Mesothelial cell of epicardium (in vitro differentiated cells): ENCODE results near the gene ADAMTS12. TPM values are rescaled to one million over a fixed set of nuclear protein-coding genes. Genes with fewer than 3 reads are reported as not detected.
A peak's percentile ranks its signal among the peaks of the same experiment; 100 is the strongest.

Source experiments
- DNase-seq, 2 experiments: peaks; one replicate each; pipeline ENCODE4 v3.0.0; 2021; ENCODE audit warnings: low spot score in 2 of 2; ENCODE audit not compliant: unreplicated experiment in 2 of 2
- H3K27ac Mint-ChIP-seq: 2 replicates; pipeline ENCODE4 v1.8.0; 2021; ENCODE audit warnings: mixed read lengths
- H3K27me3 Mint-ChIP-seq: 2 replicates; pipeline ENCODE4 v1.8.0; 2021; ENCODE audit warnings: low read depth, mixed read lengths
- H3K36me3 Mint-ChIP-seq: 2 replicates; pipeline ENCODE4 v1.8.0; 2021; ENCODE audit warnings: mixed read lengths
- H3K4me1 Mint-ChIP-seq: 2 replicates; pipeline ENCODE4 v1.8.0; 2021; ENCODE audit warnings: mixed read lengths
- H3K4me3 Mint-ChIP-seq: 2 replicates; pipeline ENCODE4 v1.8.0; 2021; ENCODE audit warnings: mild to moderate bottlenecking, moderate library complexity, mixed read lengths
- H3K9me3 Mint-ChIP-seq: 2 replicates; pipeline ENCODE4 v1.8.0; 2021; ENCODE audit warnings: mixed read lengths
- total RNA-seq: library from RNA; stranded (reverse); gene quantifications from 3 replicates; pipeline ENCODE4 v1.2.1, GENCODE V29; 2021
- TF ChIP-seq, protein P1 (sequence below): fragments of 200-600 bp; sonication (generic); IDR thresholded peaks from one replicate; pipeline ENCODE4 v1.5.0; 2021; ENCODE audit warnings: antibody characterized with exemption; ENCODE audit not compliant: unreplicated experiment

Gene ADAMTS12, protein sequence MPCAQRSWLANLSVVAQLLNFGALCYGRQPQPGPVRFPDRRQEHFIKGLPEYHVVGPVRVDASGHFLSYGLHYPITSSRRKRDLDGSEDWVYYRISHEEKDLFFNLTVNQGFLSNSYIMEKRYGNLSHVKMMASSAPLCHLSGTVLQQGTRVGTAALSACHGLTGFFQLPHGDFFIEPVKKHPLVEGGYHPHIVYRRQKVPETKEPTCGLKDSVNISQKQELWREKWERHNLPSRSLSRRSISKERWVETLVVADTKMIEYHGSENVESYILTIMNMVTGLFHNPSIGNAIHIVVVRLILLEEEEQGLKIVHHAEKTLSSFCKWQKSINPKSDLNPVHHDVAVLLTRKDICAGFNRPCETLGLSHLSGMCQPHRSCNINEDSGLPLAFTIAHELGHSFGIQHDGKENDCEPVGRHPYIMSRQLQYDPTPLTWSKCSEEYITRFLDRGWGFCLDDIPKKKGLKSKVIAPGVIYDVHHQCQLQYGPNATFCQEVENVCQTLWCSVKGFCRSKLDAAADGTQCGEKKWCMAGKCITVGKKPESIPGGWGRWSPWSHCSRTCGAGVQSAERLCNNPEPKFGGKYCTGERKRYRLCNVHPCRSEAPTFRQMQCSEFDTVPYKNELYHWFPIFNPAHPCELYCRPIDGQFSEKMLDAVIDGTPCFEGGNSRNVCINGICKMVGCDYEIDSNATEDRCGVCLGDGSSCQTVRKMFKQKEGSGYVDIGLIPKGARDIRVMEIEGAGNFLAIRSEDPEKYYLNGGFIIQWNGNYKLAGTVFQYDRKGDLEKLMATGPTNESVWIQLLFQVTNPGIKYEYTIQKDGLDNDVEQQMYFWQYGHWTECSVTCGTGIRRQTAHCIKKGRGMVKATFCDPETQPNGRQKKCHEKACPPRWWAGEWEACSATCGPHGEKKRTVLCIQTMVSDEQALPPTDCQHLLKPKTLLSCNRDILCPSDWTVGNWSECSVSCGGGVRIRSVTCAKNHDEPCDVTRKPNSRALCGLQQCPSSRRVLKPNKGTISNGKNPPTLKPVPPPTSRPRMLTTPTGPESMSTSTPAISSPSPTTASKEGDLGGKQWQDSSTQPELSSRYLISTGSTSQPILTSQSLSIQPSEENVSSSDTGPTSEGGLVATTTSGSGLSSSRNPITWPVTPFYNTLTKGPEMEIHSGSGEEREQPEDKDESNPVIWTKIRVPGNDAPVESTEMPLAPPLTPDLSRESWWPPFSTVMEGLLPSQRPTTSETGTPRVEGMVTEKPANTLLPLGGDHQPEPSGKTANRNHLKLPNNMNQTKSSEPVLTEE (N-terminal part only)
- 13.5 to 14.0 TPM (median 13.9 TPM) in 3 replicates for total RNA-seq

DNA sequence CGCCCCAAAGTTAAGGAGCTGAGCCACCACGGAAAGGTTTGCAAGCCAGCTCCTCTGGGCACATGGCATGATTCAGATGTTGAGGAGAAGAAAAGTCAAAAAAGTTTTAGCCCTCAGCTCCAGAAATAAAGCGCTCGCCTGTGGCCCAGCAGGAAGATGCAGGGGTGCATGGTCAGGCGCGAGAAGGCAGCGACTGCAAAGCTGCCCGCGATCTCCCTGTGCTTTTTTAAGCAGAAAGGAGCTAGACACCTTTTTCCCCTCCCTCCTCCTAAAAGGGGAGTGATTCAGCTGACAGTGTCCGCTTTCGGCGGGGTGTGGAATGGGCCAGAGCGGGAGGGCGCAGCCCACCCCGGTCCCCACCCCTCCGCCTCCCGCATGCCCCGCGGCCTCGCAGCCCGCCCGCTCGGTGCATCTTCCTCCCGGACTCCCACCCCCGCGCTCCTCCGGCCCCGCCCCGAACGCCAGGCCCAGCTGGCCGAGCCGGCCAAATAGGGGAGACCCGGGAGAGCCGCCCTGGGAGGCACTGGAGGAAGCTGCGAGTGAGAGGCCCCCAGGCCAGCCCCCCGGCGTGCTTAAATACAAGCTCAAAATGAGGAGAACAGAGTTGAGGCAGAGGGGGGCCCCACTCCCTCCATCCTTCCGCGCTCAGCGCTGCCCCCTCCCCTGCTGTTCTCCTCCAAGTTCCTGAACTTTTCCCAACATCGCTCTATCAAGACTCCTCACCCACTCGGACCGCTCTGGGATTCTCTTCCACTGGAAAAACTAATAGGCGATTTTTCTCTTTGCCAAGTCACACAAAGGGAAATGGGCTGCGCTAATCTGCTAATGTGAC lies at the start of gene ADAMTS12:
TSS of gene ADAMTS12 (minus strand) at position 203 of the 832 bp plus-strand sequence. CDS start at position 69, 134 bp downstream.
- no peaks in the 10 kb centered on the region for H3K9me3 Mint-ChIP-seq
- H3K36me3 Mint-ChIP-seq, result no peaks in the 10 kb centered on the region
- H3K27me3 Mint-ChIP-seq, result peaks cover 35% of the 10 kb centered on the region
- peak within 1 kb of the TSS; percentile 73 for H3K4me3 Mint-ChIP-seq
- peak within 1 kb of the TSS; percentile 81 for H3K27ac Mint-ChIP-seq
- peaks cover 26% of the 10 kb centered on the region for H3K4me1 Mint-ChIP-seq
- DNase-seq, result peak; percentile 46 to 62
- TF ChIP-seq, protein P1, sequence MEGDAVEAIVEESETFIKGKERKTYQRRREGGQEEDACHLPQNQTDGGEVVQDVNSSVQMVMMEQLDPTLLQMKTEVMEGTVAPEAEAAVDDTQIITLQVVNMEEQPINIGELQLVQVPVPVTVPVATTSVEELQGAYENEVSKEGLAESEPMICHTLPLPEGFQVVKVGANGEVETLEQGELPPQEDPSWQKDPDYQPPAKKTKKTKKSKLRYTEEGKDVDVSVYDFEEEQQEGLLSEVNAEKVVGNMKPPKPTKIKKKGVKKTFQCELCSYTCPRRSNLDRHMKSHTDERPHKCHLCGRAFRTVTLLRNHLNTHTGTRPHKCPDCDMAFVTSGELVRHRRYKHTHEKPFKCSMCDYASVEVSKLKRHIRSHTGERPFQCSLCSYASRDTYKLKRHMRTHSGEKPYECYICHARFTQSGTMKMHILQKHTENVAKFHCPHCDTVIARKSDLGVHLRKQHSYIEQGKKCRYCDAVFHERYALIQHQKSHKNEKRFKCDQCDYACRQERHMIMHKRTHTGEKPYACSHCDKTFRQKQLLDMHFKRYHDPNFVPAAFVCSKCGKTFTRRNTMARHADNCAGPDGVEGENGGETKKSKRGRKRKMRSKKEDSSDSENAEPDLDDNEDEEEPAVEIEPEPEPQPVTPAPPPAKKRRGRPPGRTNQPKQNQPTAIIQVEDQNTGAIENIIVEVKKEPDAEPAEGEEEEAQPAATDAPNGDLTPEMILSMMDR, result no peak

DNA sequence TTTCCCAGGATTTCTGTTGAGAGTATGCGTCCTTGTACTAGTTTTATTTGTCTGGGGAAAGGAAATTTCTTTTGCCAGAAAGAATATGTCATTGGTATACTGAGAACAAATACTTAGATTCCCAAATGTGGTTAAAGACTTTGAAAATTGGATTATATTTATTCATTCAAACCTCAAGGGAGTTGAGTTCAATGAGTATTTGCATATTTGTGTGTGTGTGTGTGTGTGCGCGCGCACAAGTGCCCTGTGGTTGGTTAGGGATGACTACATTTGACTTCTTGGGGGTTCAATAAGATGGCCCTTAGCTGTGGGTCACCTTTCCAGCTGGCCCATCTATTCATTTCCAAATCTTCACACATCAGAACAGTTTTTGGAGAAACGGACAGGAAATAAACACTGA lies 49.3 kb upstream of the ADAMTS12 start:
- H3K36me3 Mint-ChIP-seq, result no peaks in the 10 kb centered on the region
- no peaks in the 10 kb centered on the region for H3K9me3 Mint-ChIP-seq
- peaks cover 75% of the 10 kb centered on the region for H3K27me3 Mint-ChIP-seq
- no peak overlapping the region for H3K27ac Mint-ChIP-seq
- H3K4me1 Mint-ChIP-seq, result peaks cover 1% of the 10 kb centered on the region
- TF ChIP-seq, protein P1, result no peak
- no peak for DNase-seq
- no peak overlapping the region for H3K4me3 Mint-ChIP-seq

DNA sequence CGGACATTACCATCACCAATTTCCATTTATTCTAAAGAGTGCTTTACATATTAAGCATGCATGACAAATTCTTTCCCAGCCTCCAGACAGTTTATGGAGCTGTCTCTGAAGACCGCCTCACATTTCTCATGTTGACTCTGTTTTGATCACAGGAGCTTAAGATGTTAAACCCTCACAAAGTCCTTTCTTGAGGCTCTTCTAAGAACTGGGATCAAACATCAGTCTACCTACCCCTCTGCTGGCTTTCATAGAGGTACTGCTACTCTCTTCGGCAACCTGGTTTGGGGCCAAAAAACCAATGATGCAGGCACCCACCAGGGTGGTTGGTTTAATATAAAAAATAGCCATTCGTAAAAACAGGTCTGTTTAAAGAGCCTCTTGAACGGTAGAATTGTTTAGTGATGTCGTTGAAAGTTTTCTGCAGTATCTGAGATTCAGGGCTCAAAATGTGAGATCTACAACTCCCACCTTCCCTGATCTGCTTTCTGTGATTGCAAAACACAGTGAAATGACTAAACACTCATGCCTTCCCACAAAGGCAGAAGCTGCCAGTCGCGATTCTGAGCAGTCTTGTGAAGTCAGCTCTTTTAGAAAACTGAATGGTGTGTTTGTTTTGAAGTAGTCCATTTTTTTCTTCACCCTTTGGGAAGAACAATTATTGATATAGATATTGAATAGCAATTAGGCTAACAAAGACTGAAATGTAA lies 47.9 kb upstream of the ADAMTS12 start:
- no peak for DNase-seq
- peaks cover 77% of the 10 kb centered on the region for H3K27me3 Mint-ChIP-seq
- H3K27ac Mint-ChIP-seq, result no peak overlapping the region
- H3K4me3 Mint-ChIP-seq, result no peak overlapping the region
- peaks cover 4% of the 10 kb centered on the region for H3K4me1 Mint-ChIP-seq
- TF ChIP-seq, protein P1, result no peak
- H3K36me3 Mint-ChIP-seq, result no peaks in the 10 kb centered on the region
- no peaks in the 10 kb centered on the region for H3K9me3 Mint-ChIP-seq

DNA sequence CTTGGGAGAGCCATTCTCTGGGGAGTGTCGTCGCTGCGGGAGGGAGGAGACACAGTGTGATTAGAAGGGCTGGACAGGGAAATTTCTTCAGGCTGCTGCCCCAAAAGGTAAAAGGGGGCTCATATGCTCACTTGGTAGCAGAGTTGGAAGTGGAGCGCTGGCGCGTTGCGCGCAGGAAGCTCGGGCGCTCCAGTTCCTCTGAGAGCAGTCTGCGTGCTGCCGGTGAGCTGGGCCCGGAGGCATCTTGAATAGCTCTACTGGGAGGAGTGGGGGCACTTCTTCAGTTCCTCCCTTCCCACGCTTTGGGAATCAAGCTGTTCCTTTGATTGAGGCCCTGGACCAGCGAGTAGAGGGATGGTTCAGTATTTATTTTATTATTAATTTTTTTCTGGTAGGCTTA lies 47.1 kb upstream of the ADAMTS12 start:
- H3K4me1 Mint-ChIP-seq, result peaks cover 4% of the 10 kb centered on the region
- peaks cover 75% of the 10 kb centered on the region for H3K27me3 Mint-ChIP-seq
- no peaks in the 10 kb centered on the region for H3K9me3 Mint-ChIP-seq
- no peaks in the 10 kb centered on the region for H3K36me3 Mint-ChIP-seq
- no peak overlapping the region for H3K4me3 Mint-ChIP-seq
- TF ChIP-seq, protein P1, result no peak
- H3K27ac Mint-ChIP-seq, result no peak overlapping the region
- no peak for DNase-seq
